SIG-M5 treated with dmso at 0.1 percent for 504 hours (cell line): ENCODE results near the gene BCORL1.

Experiments
- DNase-seq: peaks from one replicate; lab custom pipeline; 2025; ENCODE audit not compliant: unreplicated experiment; lab: John Stamatoyannopoulos, UW

Gene BCORL1

GRCh38 chrX:130060122-130061069 is 78.0 kb downstream of the BCORL1 start:
- DNase-seq, result peak; percentile 43

- DNase-seq, result no peak
Measured at GRCh38 chrX:130066975-130067615, 84.7 kb downstream of the BCORL1 start.

- no peak for DNase-seq
Measured at GRCh38 chrX:130071611-130072344, 89.3 kb downstream of the BCORL1 start.

- no peak for DNase-seq
Measured at GRCh38 chrX:130072345-130072740, 89.9 kb downstream of the BCORL1 start.

- no peak for DNase-seq
Measured at GRCh38 chrX:130075777-130076176, 93.3 kb downstream of the BCORL1 start.

- peak; percentile 45 for DNase-seq
Measured at GRCh38 chrX:130079824-130080406, 97.5 kb downstream of the BCORL1 start.

GRCh38 chrX:130080791-130081367 is 98.4 kb downstream of the BCORL1 start:
- DNase-seq, result no peak

GRCh38 chrX:130081421-130082045 is 99.1 kb downstream of the BCORL1 start:
- no peak for DNase-seq

- peak; percentile 42 for DNase-seq
Measured at GRCh38 chrX:130082244-130083106, 100.0 kb downstream of the BCORL1 start.

- DNase-seq, result no peak
Measured at GRCh38 chrX:130083107-130083490, 100.7 kb downstream of the BCORL1 start.

- peak; percentile 15 for DNase-seq
Measured at GRCh38 chrX:130083656-130084382, 101.4 kb downstream of the BCORL1 start.

- DNase-seq, result peak; percentile 62
Measured at GRCh38 chrX:130084631-130085237, 102.3 kb downstream of the BCORL1 start.

- peak; percentile 19 for DNase-seq
Measured at GRCh38 chrX:130085551-130086446, 103.4 kb downstream of the BCORL1 start.

GRCh38 chrX:130086447-130087206 is 104.2 kb downstream of the BCORL1 start:
- DNase-seq, result peak; percentile 86

GRCh38 chrX:130090364-130090763 is 107.9 kb downstream of the BCORL1 start:
- DNase-seq, result no peak

GRCh38 chrX:130091980-130092522 is 109.6 kb downstream of the BCORL1 start:
- peak; percentile 33 for DNase-seq
